ENCODE measurements around the gene CCDC146.
A peak's percentile ranks its signal among the peaks of the same experiment; 100 is the strongest.

Gene CCDC146

DNA sequence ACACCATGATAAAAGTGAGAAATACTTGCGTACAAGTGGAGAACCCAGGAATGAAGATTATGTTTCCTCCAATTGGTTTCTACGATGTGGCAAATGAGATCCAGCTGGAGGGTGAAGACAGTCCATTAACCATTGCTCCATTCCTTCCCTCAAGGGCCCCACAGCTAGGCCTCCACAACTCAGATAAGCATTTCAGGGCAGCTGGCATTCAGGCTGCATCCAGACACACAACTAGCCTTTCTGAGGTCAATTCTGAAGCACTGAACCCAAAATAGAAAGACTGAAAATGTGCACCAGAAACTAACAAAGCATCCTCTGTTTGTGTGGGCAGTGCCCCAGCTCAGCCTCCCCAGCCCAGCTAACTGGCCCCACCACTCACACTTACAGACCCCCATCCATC lies 198.9 kb downstream of the CCDC146 start:
- no peak overlapping the region for H3K4me3 ChIP-seq (ENCODE audit: low read depth, low read length)
- DNase-seq (ENCODE audit: low read depth), result no peak
- TF ChIP-seq, protein P1, sequence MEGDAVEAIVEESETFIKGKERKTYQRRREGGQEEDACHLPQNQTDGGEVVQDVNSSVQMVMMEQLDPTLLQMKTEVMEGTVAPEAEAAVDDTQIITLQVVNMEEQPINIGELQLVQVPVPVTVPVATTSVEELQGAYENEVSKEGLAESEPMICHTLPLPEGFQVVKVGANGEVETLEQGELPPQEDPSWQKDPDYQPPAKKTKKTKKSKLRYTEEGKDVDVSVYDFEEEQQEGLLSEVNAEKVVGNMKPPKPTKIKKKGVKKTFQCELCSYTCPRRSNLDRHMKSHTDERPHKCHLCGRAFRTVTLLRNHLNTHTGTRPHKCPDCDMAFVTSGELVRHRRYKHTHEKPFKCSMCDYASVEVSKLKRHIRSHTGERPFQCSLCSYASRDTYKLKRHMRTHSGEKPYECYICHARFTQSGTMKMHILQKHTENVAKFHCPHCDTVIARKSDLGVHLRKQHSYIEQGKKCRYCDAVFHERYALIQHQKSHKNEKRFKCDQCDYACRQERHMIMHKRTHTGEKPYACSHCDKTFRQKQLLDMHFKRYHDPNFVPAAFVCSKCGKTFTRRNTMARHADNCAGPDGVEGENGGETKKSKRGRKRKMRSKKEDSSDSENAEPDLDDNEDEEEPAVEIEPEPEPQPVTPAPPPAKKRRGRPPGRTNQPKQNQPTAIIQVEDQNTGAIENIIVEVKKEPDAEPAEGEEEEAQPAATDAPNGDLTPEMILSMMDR (conservative IDR thresholded peaks at IDR 0.05; ENCODE audit: low read depth, low read length), result no peak

DNA sequence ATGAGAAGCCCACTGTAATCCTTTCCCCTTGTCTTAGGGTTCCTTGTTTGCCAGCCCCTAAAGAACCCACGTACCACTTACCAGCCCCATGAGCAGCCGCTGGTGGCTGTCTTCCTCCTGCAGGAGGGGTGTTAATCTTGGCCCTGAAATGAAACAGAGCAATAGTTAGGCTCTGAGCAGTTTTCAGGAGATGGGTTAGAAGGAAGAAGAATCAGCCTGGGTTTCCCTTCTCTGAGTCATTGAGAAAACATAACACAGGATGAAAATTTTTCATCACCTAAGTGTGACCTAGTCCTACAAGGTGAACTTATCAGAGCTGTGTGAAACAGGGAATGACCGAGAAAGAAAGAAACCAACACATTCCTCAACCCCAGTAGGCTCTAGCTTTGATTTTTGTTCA lies 203.7 kb downstream of the CCDC146 start:
- DNase-seq (ENCODE audit: low read depth), result peak; percentile 58
- TF ChIP-seq, protein P1 (conservative IDR thresholded peaks at IDR 0.05; ENCODE audit: low read depth, low read length), result no peak
- no peak overlapping the region for H3K4me3 ChIP-seq (ENCODE audit: low read depth, low read length)

DNA sequence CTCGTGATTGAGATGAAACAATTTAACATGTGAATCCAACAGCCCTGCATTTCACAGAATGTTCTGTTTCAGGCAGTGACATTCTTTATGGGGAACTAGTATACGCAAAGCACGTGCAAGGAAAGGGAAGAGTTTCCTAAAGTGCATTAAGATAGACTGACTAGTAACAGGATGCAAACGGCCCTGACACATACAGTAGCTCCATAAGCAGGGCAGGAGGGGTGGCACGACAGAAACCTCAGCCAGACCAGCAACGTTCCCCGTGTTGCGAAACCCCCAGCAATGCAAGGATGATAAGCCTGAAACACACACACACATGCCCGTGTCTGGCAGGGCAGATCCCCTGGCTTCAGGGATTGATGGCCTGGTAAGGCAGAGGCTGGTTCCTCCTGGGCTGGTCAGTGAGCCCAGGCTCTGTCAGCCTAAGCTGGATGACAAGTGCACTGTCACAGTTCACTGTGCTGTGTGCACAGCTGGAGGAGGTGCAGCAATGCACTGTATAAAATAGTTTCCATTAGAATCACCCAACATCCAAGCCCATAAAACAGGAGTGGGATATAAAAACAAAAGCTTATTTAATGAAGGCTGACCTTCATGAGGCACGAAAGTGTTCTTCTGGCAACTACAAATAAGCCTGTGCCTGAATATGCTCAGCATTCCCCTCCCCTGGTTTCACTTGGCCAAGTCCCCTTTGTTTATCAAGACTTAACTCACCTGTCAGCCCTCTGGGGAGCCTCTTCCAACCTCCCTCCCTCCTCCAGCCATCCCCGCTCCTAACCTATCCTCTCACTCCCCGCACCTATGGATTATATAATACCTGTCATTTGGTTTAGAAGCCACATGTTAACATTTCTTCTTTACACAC lies 204.9 kb downstream of the CCDC146 start:
- peak; percentile 84 for DNase-seq (ENCODE audit: low read depth)
- TF ChIP-seq, protein P1 (conservative IDR thresholded peaks at IDR 0.05; ENCODE audit: low read depth, low read length), result no peak
- H3K4me3 ChIP-seq (ENCODE audit: low read depth, low read length), result no peak overlapping the region

DNA sequence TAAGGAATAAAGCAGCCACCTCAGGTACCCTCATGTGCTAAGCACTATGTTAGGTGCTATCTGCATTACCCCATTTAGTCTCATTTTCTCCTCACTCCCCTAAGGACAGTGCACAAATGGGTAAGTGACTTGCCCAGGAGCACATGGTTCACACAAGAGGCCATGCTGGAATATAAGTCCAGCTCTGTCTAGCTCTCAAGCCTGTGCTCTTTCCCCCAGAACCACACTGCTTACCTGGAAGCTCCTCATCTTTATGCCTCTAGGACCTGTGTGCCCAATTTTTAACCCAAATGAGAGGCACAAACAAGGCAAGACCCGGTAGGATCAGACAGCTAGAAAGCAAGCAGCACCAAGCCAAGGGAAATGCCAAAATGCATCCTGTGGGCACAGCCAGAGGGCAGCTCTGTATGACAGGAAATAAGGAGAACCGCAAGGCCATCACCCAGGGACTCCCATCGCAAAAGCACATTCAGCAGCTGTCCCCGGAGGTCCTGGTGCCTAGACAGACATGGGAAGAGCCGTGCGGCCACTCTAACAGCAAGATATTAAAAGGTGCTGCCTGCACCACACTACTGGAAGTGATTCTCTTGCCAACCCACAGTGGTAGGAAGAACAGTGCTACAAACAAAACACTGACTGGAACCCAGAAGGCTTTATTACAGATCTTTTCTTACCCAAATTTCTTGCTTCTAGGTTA lies 205.7 kb downstream of the CCDC146 start:
- no peak for DNase-seq (ENCODE audit: low read depth)
- H3K4me3 ChIP-seq (ENCODE audit: low read depth, low read length), result no peak overlapping the region
- TF ChIP-seq, protein P1 (conservative IDR thresholded peaks at IDR 0.05; ENCODE audit: low read depth, low read length), result no peak

DNA sequence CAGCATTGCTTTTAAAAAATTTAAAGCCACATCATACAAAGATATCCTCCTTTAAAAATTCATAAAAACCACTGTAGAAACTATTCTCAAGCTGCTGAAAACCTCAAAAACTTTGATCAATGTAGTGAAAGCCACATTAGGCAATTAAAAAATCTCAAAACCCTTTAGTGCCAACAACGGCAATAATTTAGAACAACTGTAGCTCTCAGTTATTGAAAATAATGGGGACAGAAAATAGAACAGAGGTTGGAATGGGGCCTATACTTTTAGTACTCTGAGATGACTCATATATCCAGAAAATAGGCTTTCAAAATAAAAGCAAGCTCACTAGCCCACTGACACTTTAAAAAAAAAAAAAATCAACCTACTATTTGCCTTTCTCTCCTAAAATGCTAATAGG lies 206.3 kb downstream of the CCDC146 start:
- TF ChIP-seq, protein P1 (conservative IDR thresholded peaks at IDR 0.05; ENCODE audit: low read depth, low read length), result no peak
- H3K4me3 ChIP-seq (ENCODE audit: low read depth, low read length), result no peak overlapping the region
- DNase-seq (ENCODE audit: low read depth), result peak; percentile 49

DNA sequence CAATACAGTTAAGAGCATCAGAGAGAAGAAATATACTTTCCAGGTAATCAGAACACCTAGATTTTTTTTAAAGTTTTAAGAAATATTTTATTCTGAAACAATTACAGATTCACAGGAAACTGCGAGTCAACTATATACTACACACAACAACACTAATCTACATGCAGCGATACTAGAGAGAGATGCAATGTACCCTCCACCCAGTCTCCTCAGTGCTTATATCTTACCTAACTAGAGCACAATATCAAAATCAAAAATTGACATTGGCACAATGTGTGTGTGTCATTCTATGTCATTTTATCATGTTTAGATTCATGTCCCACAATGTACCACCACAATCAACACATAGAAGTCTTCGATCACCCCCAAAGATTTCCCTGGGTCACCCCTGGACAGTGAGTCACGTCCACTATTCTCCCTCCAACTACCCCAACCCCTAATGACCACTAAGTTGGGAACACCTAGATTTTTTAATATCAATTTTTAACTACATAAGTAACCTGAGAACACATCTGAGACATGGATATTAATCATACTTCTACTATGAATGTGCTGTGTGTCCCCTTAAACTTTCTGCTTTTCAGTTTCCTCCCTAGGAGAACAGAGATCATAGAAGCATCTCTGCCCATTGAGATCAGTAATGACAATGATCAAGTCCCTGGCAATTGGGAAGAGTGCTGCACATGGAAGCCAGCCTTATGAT lies 207.2 kb downstream of the CCDC146 start:
- TF ChIP-seq, protein P1 (conservative IDR thresholded peaks at IDR 0.05; ENCODE audit: low read depth, low read length), result no peak
- DNase-seq (ENCODE audit: low read depth), result no peak
- H3K4me3 ChIP-seq (ENCODE audit: low read depth, low read length), result no peak overlapping the region

Data from choroid plexus epithelial cell (primary cell).